ENCODE results near the gene SZT2.
"Not testable (repeated sequence)": the region's sequence is repeated elsewhere in the genome, so short reads cannot be mapped to it uniquely, and the experiment has no call there.

The SZT2 gene

DNA sequence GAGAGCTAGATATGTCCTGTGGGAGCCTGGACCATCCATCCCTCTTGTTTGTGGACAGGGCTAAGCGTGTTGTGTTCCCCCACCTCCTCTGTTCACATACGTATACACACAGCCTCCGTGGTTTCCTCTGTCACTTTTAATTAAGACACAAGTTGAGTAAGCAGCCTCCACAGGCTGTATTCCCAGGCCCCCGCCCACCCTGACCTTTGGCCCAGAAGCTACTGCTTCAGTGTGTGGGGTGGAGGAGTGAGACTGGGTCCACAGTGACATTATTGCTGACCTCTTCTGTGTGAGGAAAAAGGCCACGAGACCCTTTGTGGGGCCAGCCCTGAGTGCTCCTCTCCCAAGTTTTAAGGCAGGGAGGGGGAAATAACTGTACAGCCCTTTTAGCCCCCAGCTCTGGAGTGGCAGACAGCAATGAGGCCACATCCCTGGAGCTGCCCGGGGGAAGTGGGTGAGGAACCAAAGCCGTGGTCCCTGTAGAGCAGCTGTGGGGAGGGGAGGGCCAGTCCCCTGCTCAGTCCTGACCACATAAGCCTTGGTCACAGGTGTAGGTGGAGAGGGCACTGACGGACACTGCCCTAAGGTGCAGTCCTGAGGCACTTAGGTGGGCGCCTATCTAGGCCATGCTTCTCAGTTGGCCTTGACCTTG lies 26.3 kb upstream of the SZT2 start:
- DNase-seq = peak; percentile 44 to 65 (median 58)

DNA sequence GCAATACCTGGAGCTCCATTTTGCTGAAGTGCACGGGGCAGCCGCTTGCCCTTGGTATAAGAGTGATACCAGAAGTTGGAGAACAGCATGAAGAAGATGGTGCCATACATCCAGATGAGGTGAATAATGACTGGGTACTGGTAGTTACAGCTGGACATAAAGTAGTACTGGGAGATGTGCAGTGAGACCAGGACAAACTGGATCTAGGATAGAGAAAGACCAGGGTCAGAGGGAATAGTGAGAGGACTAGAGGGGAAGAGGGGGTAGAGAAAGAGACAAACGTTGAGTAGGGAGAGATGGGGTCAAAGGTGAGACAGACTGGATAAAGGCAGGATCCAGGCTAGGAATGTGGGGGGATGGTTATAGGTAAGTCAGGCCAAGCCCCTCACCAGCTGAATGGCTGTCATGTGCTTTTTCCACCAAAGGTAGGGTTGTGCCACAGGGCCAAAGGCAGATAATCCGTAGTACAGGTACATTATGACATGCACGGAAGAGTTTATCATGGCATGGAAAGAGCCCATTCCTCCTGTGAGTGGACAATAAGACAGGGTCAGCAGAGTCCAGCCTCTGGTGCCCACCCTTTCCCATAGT lies 25.7 kb upstream of the SZT2 start:
- DNase-seq = no peak

DNA sequence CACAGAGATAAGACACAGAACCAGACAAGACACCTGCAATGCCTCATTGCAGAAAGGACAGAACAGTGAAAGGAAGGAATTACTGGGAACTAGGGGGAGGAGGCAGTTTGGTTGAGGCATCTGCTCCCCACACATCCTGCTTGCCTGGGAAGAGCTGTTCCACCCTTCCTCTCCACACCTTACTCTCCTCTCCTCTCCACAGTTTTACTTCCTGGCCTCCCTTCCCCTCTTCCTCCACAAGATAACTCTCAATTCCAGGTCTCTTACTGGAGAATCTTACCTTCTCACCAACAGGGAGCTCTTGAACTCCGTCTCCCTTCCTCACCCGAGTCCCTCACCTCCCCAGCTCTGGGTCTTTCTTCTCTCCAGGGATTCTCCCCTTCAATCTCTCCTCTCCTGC lies 24.0 kb upstream of the SZT2 start:
- no peak for DNase-seq

DNA sequence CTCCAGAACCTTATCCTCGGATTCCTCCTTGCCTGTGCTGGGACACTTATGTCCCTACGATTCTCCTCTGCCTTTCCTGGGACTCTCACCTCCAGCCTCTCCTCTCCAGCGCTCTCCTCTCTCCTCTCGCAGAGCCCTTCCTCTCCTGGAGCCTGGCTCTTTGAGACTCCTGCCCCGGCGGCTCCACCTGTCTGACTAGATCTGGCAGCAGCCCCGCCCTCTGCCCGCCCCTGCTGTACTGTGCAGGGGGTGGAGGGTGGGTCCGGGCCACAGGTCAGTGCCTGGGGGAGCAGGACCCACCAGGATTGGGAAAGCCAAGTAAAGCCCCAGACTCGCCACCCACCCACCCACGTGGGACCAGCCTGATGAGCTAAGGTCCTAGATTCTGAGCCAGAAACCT lies 23.5 kb upstream of the SZT2 start:
- no peak for DNase-seq

DNA sequence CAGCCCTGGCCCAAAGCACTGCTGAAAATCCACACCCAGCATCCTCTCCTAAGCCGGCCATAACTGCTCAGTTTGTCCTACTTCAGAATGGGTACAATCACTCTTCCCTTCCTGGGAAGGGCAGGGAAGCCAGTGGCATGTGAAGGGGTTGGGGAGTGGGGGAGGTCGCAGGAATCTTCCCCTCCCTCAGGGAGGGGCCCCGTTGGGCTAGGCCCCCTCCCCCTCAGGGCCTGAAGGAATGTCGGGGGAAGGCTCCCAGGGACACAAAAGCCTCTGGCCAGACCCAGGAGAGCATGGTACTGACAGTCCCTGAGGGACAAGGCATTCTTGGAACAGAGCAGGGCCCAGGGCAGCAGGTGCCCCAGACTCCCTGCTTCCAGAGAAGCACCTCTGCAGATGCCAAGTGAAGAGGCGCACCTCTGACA lies 23.1 kb upstream of the SZT2 start:
- no peak for DNase-seq

DNA sequence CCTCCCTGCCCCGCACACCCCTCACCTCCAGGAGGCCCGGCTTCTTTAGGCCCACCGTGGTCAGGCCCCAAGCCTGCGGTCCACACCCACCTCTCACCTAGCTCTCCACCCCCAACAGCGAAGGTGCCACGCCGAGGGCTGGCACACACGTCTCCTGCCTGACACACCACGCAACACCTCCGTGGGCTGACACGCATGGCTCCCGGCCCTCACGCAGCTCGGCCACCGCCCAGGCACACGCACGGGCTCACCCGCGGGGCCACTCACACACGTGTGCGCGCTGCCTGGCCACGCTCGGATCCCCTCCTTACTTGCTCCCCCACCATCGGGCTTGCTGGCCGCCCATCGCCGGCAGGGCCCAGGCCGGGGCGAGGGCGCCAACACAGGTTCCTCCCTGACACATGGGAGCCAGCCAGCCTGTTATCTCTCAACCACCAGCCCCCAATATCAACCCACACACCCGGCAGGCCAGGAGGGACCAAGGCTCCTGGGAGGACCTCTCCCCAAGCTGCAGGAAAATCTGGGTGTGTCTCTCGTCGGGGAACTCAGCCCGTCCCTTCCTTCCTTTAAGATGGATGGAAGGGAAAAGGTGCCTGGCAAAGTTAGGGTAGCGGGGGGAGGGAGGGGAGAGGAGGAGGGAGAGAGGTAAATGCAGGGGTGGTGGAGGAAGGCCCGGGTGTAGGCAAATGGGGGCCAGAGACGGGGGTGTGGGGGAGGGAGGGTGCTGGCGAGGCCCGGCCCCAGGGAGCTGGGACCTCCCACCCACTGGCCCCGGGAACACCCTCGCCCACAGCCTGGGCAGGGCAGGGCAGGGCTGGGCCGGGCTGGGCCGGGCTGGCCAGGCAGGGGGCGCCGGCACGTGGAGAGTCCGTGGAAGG lies 22.4 kb upstream of the SZT2 start:
- peak; percentile 32 to 60 (median 46) for DNase-seq

DNA sequence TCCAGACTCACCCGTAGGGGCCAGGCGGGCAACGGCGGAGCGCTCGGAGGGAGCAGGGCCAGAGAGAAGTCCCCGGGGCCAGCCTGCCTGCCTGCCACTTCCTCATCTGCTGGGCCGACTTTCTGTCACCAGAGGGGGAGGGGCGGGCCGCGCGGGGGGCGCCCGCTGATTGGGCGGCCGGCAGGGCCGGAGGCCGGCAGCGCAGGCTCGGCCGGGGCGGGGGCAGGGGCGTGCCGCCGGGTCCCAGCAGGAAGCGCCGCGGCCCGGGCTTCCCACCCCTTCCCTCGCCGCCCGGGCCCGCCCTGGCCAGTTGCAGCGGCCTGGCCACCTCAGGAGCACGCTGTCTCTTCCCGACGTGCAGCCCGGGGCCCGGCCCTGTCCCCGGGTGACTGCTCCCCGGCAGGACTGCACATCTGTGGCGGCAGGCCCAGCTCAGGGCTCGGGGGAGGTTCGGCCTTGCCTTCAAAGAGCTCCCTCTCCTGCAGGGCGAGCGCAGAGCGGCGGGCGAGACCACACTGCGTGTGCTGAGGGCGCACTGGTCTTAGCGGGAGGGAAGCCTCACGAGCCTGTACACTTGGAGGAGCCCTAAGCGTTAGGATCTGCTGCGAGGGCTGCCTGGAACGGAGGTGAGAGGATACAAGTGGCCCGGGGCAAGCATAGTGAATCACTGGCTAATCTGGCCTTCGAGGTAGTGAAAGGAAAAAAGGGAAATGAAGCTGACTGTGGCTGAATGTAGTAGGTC lies 21.6 kb upstream of the SZT2 start, which contains the start of gene ELOVL1:
Gene ELOVL1, minus strand, starts transcription at position 108 of the 742 bp plus-strand sequence. CDS start 2,402 bp downstream, outside the sequence.
- DNase-seq = peak; percentile 95 to 99 (median 98)

DNA sequence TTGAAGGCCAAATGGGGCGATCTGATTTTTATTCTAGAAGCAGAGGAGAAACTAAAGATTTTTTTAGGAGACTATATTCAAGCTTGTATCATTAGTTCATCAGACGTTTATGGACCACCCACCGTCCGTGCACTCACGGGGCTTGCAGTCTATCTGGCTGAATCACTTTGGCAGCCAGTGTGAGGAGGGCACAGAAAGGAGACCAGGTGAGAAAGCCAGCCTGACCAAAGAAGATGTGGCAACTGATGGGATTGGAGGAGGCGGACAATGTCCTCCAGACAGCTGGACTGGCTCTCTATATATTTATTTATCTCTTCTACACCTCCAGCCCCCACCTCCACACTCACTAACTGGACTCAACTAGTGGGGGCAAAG lies 21.1 kb upstream of the SZT2 start:
- DNase-seq = no peak

DNA sequence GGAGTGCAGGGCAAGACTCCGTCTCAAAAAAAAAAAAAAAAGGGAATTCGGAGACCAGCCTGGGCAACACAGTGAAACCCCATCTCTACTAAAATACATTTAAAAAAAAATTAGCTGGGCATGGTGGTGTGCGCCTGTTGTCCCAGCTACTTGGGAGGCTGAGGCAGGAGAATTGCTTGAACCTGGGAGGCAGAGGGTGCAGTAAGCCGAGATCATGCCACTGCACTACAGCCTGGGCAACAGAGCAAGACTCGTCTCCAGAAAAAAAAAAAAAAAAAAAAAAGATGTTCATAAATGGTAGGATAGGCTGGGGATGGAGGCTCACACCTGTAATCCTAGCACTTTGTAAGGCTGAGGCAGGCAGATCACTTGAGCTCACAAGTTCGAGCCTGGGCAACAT lies 19.9 kb upstream of the SZT2 start:
- DNase-seq = not testable (repeated sequence)

DNA sequence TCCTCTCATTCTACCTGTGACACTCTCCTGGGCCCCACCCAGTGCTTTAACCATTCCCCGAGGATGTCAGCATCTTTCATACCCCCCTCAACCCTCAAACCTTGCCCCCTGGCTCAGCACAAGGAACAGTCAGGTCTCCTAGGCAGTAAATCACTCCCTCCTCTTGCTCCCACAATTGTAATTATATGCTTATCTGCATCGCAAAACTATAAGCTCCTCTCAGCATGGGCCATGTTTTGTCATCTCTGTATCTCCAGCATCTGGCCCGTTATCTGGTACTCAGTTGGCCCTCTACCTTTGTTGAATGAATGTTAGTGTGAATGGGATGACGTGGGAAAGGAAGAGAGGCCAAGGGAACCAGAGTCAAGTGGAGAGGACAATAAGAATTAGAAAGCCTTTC lies 19.1 kb upstream of the SZT2 start:
- no peak for DNase-seq

DNA sequence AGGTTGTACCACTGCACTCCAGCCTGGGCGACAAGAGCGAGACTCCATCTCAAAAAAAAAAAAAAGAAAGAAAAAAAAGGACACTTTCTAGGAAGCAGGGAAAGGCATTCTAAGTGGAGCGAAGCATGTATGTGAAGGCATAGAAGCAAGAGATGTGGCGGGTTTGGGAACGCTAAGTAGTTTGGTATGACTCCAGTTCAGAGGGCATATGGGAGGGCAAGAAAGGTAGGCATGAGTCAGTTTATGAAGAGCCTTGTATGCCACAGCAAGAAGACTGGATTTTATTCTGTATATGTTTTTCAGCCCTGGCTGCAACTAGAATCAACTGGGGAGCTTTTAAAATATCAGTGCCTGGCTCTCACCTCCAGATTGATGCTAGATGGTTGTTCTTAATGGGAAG lies 17.5 kb upstream of the SZT2 start:
- no peak for DNase-seq

DNA sequence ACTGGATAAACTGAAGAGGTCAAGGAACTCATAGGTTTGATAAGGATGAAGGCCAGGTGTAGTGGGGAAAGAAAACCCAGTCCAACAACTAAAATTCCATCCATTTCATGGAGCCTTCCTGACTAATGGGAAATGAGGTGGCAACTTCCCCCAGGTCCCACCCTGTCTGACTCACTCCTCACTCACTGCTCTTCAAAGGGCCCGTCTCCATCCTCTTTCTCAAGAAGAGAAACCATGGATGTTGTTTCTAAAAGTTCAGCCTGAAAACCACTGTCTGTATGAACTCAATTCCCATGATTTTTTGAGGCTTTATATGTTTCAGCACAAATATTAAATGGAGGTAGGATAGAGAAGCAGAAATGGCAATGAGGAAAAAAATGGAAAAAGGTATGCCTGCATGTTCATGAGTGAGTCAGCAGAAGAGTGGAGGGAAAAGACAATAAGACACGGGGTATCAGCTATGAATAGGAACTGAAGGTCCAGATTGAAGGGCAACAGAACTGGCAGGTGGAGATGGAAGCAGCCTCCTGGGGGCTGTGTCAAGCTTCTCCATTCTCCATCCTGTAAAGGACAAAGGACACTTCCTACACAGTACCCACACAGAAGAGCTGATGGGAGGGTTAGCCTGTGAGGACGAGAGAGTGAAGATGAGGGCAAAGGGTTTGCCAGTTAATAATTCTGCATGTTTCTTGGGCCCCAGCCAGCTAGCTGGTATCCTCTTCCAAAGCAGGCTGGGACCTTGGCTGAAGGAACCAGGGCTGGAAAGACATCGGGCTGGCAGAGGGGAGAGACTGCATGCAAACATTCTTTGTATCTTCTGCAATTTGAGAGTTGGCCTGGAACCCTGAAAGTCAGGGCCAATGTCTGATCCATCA lies 16.4 kb upstream of the SZT2 start:
- peak in 2 of 4 experiments; percentile 28 to 35 for DNase-seq

DNA sequence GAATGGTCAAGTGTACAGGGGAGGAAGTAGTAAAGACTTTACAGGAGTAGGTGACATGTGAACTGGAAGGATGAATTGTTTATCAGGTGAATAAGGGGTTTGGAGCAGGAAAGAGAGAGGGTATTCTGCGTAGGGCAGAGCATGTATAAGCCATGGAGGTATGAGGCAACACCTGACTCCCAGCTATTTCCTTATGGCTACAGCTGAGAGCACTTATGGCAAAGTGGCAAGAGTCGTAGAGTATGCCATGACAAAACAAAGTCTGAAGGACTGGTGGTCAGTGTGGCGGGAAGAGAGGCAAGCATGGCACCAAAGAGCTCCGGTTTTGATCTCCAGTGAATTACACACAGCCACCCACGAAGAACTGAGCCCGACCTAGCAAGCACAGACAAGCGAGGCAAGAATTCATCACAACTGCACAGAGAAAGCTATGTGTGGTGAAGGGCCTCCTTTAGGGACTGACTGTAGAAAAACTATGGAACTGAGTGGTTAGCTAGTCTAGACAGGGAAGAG lies 12.9 kb upstream of the SZT2 start:
- no peak for DNase-seq

DNA sequence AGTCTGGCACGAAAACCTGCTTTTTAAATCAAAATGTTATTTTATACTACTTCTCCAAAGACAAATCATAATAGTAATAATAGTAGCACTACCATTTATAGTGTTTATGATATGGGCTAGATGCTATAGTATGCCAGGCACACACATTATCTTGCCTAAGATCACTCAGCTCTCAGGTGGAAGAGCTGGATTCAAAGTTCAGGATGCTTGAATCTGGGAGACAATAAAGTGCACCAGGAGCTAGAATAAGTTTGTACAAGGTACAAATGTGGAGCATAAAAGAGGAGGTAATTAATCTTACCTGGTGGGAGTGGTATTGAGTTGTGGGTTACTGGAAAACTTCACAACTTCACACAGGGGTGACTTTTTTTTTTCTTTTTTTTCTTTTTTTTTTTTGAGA lies 11.9 kb upstream of the SZT2 start:
- no peak for DNase-seq

DNA sequence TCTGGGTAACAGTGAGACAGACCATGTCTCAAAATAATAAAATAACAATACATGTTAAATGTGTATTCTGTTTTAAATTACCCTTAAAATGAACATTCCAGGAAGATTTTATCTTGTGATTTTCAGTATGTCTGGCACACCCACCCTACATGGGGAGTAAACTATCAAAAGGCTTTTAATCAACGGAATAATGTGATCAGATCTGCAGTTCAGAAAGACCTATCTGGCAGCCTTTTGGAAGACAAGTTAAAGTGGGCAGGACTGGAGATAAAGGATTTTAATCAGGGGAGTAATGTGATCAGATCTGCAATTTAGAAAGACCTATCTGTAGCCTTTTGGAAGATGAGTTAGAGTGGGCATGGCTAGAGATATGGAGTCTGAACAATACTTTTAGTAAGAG lies 10.2 kb upstream of the SZT2 start:
- no peak for DNase-seq

DNA sequence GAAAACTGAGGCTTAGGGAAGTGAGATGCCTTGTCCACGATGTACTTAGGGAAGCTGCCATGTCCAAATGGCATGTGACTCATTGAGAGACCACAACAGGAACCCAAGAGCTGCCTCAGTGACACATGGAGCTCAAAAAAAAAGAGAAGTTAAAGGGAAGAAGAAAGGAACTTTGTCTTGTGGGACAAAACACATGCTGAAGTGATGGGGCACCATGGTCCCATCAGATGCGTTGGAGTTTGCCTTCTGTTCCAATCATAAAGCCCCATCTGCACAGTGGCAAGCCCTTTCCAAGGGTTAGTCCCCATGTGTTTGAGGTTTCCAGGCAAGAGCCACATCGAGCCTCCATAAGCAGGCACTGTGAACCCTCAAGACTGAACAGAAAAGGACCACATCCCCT lies 8.1 kb upstream of the SZT2 start:
- peak; percentile 84 to 96 (median 90) for DNase-seq

DNA sequence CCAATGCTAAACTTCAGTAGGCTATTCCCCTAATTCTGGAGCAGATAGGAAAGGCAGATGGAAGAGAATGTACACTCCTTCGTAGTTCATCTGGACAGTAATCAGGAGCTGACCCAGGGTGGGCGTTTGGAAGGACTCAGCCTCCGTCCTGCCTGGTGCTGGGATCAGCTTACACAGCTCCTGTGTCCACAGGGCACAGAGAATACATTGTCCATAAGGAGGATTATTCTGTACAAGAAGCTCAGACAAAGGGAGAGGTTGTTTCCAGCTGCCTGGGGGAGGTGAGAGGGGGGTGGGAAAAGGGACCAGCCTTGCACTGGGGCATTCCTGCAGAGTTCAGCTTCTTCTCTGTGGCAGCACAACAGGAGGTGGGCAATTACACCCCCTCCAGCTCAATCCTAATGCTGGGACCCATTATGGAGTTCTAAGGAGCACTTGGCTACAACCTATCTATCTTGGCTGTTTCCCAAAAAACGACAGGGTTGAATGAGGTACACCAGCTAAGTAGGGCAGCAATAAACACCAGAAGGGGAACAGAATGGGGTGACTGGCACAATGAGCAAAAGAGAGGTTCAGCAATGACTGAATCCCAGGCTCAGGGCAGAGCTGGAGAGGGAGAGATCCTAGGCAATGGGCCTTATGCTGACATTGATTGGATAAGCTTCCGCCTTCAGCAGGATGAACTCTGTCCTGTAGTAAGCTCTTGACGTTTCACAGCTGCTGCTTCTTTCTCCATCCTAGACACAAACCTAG lies 7.5 kb upstream of the SZT2 start:
- no peak for DNase-seq

DNA sequence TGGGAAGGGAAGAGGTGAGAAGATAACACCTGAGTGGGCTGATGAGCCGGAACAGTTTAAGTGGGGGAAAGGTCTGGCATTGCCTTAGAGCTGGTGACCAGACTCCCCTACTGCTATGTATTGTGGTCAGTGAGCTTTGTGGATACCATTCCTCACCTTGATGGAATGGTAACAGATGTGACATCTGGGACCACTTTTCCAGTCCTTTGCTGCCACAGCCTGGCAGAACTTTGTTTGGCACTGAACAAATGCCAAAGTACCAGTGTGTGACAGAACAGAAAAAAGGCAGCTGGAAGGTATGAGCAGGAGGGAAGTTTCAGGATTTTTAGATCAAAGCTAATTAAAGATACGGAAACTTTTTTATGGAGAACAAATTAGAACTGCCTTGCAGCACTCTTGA lies 6.2 kb upstream of the SZT2 start:
- no peak for DNase-seq

DNA sequence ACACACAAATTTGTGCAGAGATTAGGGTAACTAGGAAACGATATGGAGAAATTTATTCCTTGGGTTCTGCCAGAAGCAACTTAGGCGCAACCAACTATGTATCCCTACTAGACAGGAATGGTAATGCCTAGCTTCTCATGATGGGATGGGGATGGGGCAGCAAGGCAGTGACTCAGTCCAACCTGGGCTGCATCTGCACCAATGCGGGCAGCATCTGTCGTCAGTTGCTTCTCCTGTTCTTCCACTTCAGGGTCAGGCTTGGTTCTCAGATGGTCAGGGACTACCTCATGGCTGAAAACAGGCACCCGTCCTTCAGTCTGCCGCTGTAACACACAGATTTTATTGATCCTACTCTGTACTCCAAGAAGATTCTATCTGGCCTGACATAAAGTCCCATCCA lies 3.0 kb upstream of the SZT2 start:
- DNase-seq = no peak

DNA sequence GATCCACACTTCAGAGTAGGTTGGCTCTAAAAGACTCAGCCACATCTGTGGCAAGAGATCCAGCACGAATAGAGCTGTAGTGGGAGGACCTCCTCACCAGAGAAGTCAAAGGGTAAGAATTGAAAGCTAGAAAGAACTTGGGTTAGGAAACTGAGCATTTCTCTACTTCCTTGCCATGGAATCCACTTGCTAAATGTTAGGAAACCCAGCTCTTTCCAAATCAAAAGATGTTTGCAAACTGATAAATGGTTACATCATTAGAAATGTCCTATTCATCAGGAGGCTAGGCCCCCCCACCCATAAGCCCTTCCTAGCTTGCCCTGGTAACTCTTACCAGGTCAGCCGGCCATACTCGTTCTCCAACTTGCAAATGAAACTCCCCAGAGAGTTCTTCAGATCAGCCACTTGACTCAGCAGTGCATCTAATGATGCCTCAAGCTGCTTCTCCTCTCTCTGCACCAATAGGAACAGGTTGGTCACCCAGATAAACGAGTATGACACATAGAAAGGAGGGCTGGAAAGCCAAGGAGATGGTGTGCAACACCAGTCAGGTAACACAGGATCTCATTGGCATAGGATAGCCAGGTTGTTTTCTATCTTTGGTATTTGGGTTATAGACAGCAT lies 1.6 kb upstream of the SZT2 start:
- peak in 3 of 4 experiments; percentile 19 to 54 (median 53) for DNase-seq

Measured in suppressor macrophage (primary cell).